Measurements from ENCODE around the gene ZIC5. TPM values are rescaled to one million over a fixed set of nuclear protein-coding genes. Genes with fewer than 3 reads are reported as not detected.

The ZIC5 gene
- polyA plus RNA-seq, 2 of the 4 experiments (the other 2 are of a cell fraction) = 2.8 to 3.1 TPM

DNA sequence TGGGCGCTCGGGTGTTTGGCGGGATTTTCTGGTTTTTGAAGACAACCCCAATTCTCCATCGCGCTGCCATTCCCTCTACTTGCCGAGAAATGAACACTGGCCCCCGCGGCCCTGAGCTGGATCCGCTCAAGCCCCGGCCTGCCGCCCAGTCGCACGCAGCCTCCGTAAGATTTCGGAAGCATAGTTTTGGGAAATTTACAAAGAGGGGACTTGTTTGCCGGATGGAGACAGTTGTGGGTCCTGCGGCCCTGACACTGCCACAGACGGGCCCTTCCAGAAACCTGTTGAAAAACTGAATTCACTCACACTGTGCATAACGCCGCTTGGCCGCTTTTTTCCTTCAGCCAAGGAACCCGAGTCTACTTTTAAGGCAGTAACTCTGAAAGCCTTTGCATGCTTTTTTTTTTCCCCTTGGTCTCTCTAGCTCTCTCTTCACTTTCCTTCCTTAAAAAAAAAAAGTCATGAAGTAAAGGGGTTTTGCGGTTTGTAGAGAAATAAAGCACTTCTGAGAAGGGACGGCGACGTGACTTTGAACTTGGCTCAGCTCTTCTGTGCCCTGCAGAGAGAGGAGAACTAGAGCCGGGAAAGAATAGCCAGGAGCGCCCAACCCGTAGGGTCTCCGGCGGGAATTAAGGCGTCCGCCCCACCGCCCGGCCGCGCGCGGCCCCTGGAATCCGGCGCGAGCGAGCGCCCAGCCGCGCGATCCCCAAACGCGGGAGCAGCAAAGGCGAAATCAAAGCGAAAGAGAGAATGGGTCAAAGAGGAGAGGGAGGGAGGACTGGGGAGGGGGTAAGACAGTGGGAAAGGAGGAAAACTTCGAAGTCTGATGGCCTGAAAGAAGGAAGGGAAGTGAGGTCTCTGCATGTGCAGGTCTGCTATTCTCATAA, 6.6 kb upstream of the ZIC5 start:
- DNase-seq (ENCODE audit: low read depth in 1 of 2, low spot score in 1 of 2) (no peak), FAIRE-seq (no peak), ATAC-seq (no peak)
- no peak overlapping the region for H3K27ac ChIP-seq
- H3K4me3 ChIP-seq = no peak overlapping the region
- TF ChIP-seq, protein P1, sequence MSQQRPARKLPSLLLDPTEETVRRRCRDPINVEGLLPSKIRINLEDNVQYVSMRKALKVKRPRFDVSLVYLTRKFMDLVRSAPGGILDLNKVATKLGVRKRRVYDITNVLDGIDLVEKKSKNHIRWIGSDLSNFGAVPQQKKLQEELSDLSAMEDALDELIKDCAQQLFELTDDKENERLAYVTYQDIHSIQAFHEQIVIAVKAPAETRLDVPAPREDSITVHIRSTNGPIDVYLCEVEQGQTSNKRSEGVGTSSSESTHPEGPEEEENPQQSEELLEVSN (IDR thresholded peaks at IDR 0.05; ENCODE audit: borderline replicate concordance, low read depth) = no peak
- TF ChIP-seq ZNF302 (CRISPR knock-in tag; IDR thresholded peaks at IDR 0.05) = no peak
- no peak for TF ChIP-seq SMC3 (IDR thresholded peaks at IDR 0.05)
- TF ChIP-seq, protein P2, sequence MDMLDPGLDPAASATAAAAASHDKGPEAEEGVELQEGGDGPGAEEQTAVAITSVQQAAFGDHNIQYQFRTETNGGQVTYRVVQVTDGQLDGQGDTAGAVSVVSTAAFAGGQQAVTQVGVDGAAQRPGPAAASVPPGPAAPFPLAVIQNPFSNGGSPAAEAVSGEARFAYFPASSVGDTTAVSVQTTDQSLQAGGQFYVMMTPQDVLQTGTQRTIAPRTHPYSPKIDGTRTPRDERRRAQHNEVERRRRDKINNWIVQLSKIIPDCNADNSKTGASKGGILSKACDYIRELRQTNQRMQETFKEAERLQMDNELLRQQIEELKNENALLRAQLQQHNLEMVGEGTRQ (IDR thresholded peaks at IDR 0.05) = no peak
- no peak for TF ChIP-seq HOXA7 (CRISPR knock-in tag; IDR thresholded peaks at IDR 0.05)
- TF ChIP-seq HOXB13 (CRISPR knock-in tag; IDR thresholded peaks at IDR 0.05; ENCODE audit: low read depth) = no peak
- no peak for TF ChIP-seq TFCP2L1 (CRISPR knock-in tag; IDR thresholded peaks at IDR 0.05)
- no peak for TF ChIP-seq HEYL (CRISPR knock-in tag; IDR thresholded peaks at IDR 0.05)
- no peak for TF ChIP-seq HOXB5 (CRISPR knock-in tag; IDR thresholded peaks at IDR 0.05)
- TF ChIP-seq RNF2 (IDR thresholded peaks at IDR 0.05; ENCODE audit: borderline replicate concordance, low read depth) = no peak
- no peak for TF ChIP-seq ZC3H11A (IDR thresholded peaks at IDR 0.05)
- TF ChIP-seq, protein P3, sequence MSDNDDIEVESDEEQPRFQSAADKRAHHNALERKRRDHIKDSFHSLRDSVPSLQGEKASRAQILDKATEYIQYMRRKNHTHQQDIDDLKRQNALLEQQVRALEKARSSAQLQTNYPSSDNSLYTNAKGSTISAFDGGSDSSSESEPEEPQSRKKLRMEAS (IDR thresholded peaks at IDR 0.05) = no peak
- TF ChIP-seq CEBPB (IDR thresholded peaks at IDR 0.05) = no peak
- TF ChIP-seq EHF (CRISPR knock-in tag; IDR thresholded peaks at IDR 0.05) = no peak
- no peak for TF ChIP-seq EHMT2 (IDR thresholded peaks at IDR 0.05; ENCODE audit: low read depth)
- no peak for TF ChIP-seq RARB (CRISPR knock-in tag; IDR thresholded peaks at IDR 0.05)
- no peak for TF ChIP-seq MAFK (IDR thresholded peaks at IDR 0.05; ENCODE audit: partially characterized antibody)
- TF ChIP-seq, protein P4, sequence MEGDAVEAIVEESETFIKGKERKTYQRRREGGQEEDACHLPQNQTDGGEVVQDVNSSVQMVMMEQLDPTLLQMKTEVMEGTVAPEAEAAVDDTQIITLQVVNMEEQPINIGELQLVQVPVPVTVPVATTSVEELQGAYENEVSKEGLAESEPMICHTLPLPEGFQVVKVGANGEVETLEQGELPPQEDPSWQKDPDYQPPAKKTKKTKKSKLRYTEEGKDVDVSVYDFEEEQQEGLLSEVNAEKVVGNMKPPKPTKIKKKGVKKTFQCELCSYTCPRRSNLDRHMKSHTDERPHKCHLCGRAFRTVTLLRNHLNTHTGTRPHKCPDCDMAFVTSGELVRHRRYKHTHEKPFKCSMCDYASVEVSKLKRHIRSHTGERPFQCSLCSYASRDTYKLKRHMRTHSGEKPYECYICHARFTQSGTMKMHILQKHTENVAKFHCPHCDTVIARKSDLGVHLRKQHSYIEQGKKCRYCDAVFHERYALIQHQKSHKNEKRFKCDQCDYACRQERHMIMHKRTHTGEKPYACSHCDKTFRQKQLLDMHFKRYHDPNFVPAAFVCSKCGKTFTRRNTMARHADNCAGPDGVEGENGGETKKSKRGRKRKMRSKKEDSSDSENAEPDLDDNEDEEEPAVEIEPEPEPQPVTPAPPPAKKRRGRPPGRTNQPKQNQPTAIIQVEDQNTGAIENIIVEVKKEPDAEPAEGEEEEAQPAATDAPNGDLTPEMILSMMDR (IDR thresholded peaks at IDR 0.05) = no peak
- no peak overlapping the region for H3K4me2 ChIP-seq
- H3K9me3 ChIP-seq = no peaks in the 10 kb centered on the region
- H3K4me1 ChIP-seq = peaks cover 4% of the 10 kb centered on the region; the same call in 2 of the 3 replicates
- ChIA-PET CTCF (no interaction called here), POLR2A (no interaction called here)
- 97% methylated on average over 52 of the region's 52 CpGs for WGBS (ENCODE audit: missing lambda C conversion rate)

DNA sequence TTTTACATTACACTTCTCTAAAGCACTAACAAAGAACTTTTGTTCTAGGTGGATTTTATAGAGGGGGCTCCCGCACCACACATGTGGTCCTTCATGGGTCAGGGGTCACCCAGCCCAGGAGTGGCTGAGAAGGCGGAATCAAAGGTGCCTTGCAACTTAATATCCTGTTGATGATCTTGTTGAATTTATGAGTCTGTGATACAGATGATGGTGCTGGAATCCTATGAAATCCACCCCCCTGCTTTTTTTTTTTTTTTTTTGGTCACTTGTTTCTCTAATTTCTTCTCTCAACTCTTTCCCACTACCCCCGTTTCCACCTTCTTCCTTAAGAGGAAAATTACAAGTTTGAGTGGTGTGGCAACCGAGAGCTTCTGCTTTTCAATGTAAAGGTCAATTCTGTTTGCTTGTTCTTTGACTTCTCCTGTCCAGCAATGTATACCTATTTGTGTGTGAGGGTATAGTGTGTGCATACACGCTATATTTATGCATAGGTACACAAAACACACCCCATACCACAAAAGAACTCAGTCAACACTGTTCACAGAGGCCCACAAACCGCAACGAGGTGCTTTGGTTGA, 5.9 kb upstream of the ZIC5 start:
- DNase-seq (ENCODE audit: low read depth in 1 of 2, low spot score in 1 of 2) = no peak
- Histone ChIP-seq H3K4me2 (no peak overlapping the region), H3K9me3 (no peaks in the 10 kb centered on the region), H3K27ac (no peak overlapping the region), H3K4me1 (peaks cover 4% of the 10 kb centered on the region; the same call in 2 of the 3 replicates), H3K4me3 (no peak overlapping the region)
- ChIA-PET CTCF (no interaction called here), POLR2A (no interaction called here)
- 81% methylated on average over 7 of the region's 7 CpGs for WGBS (ENCODE audit: missing lambda C conversion rate)
- no peak for ATAC-seq
- no peak for TF ChIP-seq TP53 (CRISPR knock-in tag; IDR thresholded peaks at IDR 0.05)
- FAIRE-seq = no peak

DNA sequence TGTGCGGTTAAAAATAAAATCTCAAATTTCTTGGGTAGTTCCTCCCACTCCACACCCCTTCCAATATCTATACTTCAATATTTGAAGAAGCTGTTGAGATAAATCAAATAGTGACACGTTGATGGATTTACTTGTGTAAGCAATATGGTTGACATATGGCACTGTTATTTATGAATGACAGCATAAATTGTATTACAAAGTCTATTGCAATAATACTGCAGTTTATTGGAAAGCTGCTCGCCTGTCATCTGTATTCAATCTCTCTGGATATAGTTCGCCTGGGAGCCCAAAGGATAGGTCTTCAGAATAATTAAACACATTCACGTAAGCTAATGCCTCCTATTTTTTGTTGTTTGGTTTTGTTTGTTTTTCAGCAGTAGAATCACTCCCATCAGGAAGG, 5.0 kb upstream of the ZIC5 start:
- ATAC-seq (no peak), DNase-seq (ENCODE audit: low read depth in 1 of 2, low spot score in 1 of 2) (no peak), FAIRE-seq (no peak)
- POLR2A ChIA-PET = no interaction called here
- CTCF ChIA-PET = no interaction called here
- WGBS (ENCODE audit: missing lambda C conversion rate) = 80% methylated on average over 5 of the region's 5 CpGs
- Histone ChIP-seq H3K4me3 (no peak overlapping the region), H3K9me3 (no peaks in the 10 kb centered on the region), H3K4me2 (no peak overlapping the region), H3K4me1 (peaks cover 4% of the 10 kb centered on the region; the same call in 2 of the 3 replicates), H3K27ac (no peak overlapping the region)
- TF ChIP-seq, protein P2 (IDR thresholded peaks at IDR 0.05) = no peak
- no peak for TF ChIP-seq ZFP36 (IDR thresholded peaks at IDR 0.05; ENCODE audit: borderline replicate concordance, partially characterized antibody)
- TF ChIP-seq TP53 (CRISPR knock-in tag; IDR thresholded peaks at IDR 0.05) = no peak
- TF ChIP-seq MAZ (IDR thresholded peaks at IDR 0.05; ENCODE audit: borderline replicate concordance, low read depth, low read length) = no peak
- TF ChIP-seq, protein P1 (IDR thresholded peaks at IDR 0.05; ENCODE audit: borderline replicate concordance, low read depth) = no peak
- TF ChIP-seq, protein P3 (IDR thresholded peaks at IDR 0.05) = no peak
- TF ChIP-seq POLR2A (IDR thresholded peaks at IDR 0.05; ENCODE audit: low read length) = no peak
- TF ChIP-seq HOXB13 (CRISPR knock-in tag; IDR thresholded peaks at IDR 0.05; ENCODE audit: low read depth) = no peak
- TF ChIP-seq, protein P5, sequence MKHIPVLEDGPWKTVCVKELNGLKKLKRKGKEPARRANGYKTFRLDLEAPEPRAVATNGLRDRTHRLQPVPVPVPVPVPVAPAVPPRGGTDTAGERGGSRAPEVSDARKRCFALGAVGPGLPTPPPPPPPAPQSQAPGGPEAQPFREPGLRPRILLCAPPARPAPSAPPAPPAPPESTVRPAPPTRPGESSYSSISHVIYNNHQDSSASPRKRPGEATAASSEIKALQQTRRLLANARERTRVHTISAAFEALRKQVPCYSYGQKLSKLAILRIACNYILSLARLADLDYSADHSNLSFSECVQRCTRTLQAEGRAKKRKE (CRISPR knock-in tag; IDR thresholded peaks at IDR 0.05; ENCODE audit: low read depth) = no peak
- no peak for TF ChIP-seq CHD2 (IDR thresholded peaks at IDR 0.05; ENCODE audit: low read length, partially characterized antibody)
- no peak for TF ChIP-seq NPAS2 (CRISPR knock-in tag; IDR thresholded peaks at IDR 0.05; ENCODE audit: borderline replicate concordance)
- no peak for TF ChIP-seq RFX5 (IDR thresholded peaks at IDR 0.05)
